GM23338 (cell line): ENCODE results near the gene SLC38A8.

Experiments used
- CREB1 ChIP-seq: fragments of 250-450 bp; sonication (Bioruptor Pico); IDR thresholded peaks from 2 replicates; pipeline ENCODE4 v1.5.0; 2020; ENCODE audit warnings: low read depth, mild to moderate bottlenecking, moderate library complexity
- CTCF ChIP-seq, 2 experiments: fragments of 200-600 bp in 1 of 2; sonication (generic) in 1 of 2; conservative IDR thresholded peaks; 2 replicates each; pipeline versions ENCODE4 v1.5.1 to v1.6.1; 2016 to 2017; ENCODE audit warnings: antibody characterized with exemption in 2 of 2, low read depth in 2 of 2, mild to moderate bottlenecking in 2 of 2, moderate library complexity in 1 of 2
- EZH2 ChIP-seq: fragments of 200-600 bp; sonication (generic); IDR thresholded peaks from one replicate; pipeline ENCODE4 v1.8.0; 2017; ENCODE audit warnings: antibody characterized with exemption, mild to moderate bottlenecking, low read depth; ENCODE audit not compliant: unreplicated experiment
- POLR2AphosphoS5 ChIP-seq: IDR thresholded peaks from 2 replicates; pipeline ENCODE4 v1.6.1; 2016; ENCODE audit warnings: antibody characterized with exemption, low read depth
- REST ChIP-seq: IDR thresholded peaks from one replicate; pipeline ENCODE4 v1.6.1; 2018; ENCODE audit warnings: antibody characterized with exemption; ENCODE audit not compliant: unreplicated experiment

GRCh38 chr16:84086341-84086740 lies 43.7 kb upstream of the SLC38A8 start:
- TF ChIP-seq POLR2AphosphoS5 (no peak), CTCF (conservative IDR thresholded peaks at IDR 0.05; ENCODE audit: low read depth in 2 of 2) (no peak), EZH2 (no peak), REST (no peak), CREB1 (CRISPR knock-in tag) (no peak)
